Fibroblast of pulmonary artery (primary cell): Measurements from ENCODE around the gene MPRIP.
"Not testable (repeated sequence)": the region's sequence is repeated elsewhere in the genome, so short reads cannot be mapped to it uniquely, and the experiment has no call there.

Experiments used
- DNase-seq: peaks from one replicate; pipeline ENCODE4 v3.0.0-alpha.2; 2010; ENCODE audit warnings: low read depth
- H3K4me3 ChIP-seq: replicated peaks from 2 replicates; pipeline ENCODE4 v1.5.1; 2011; ENCODE audit warnings: low read depth, mild to moderate bottlenecking, control low read depth, low read length, moderate library complexity
- CTCF ChIP-seq: IDR thresholded peaks from 2 replicates; pipeline ENCODE4 v1.5.1; 2011; ENCODE audit warnings: mild to moderate bottlenecking, control low read depth, low read length, inconsistent platforms; ENCODE audit errors: missing control alignments

MPRIP gene

GRCh38 chr17:17183744-17184143 is 141.5 kb downstream of the MPRIP start:
- no peak overlapping the region for H3K4me3 ChIP-seq
- no peak for DNase-seq
- TF ChIP-seq CTCF: no peak

- not testable (repeated sequence) for DNase-seq
These were observed 142.9 kb downstream of the MPRIP start for GRCh38 chr17:17184985-17185757.

GRCh38 chr17:17186051-17186450 is 143.8 kb downstream of the MPRIP start:
- no peak for DNase-seq
- no peak overlapping the region for H3K4me3 ChIP-seq
- TF ChIP-seq CTCF: no peak

More at GRCh38 chr17:17184985-17185757, 142.9 kb downstream of the MPRIP start:
- not testable (repeated sequence) for H3K4me3 ChIP-seq

- no peak overlapping the region for H3K4me3 ChIP-seq
- no peak for DNase-seq
- no peak for TF ChIP-seq CTCF
These were observed 144.6 kb downstream of the MPRIP start for GRCh38 chr17:17186551-17187505.

GRCh38 chr17:17188586-17188985 is 146.3 kb downstream of the MPRIP start:
- TF ChIP-seq CTCF: no peak
- H3K4me3 ChIP-seq: no peak overlapping the region
- no peak for DNase-seq

GRCh38 chr17:17189559-17189958 is 147.3 kb downstream of the MPRIP start:
- no peak overlapping the region for H3K4me3 ChIP-seq
- TF ChIP-seq CTCF: no peak
- DNase-seq: no peak

GRCh38 chr17:17190188-17190587 is 147.9 kb downstream of the MPRIP start:
- no peak for DNase-seq
- no peak for TF ChIP-seq CTCF
- no peak overlapping the region for H3K4me3 ChIP-seq
